ENCODE measurements around the gene MBOAT2.
"Not testable (repeated sequence)": the region's sequence is repeated elsewhere in the genome, so short reads cannot be mapped to it uniquely, and the experiment has no call there.

MBOAT2 gene

GRCh38 chr2:9003616-9004337 is at the start of gene MBOAT2:
Gene MBOAT2, minus strand, starts transcription at chr2:9003684. Its CDS starts 70 bp downstream, at chr2:9003614.
- no peak for DNase-seq

- DNase-seq, result no peak
Measured at GRCh38 chr2:9052821-9053533, 49.5 kb upstream of the MBOAT2 start.

- not testable (repeated sequence) for DNase-seq
Measured at GRCh38 chr2:9051451-9051850, 48.0 kb upstream of the MBOAT2 start.

GRCh38 chr2:9050122-9050809 is 46.8 kb upstream of the MBOAT2 start:
- no peak for DNase-seq

- DNase-seq, result no peak
Measured at GRCh38 chr2:9045595-9045994, 42.1 kb upstream of the MBOAT2 start.

GRCh38 chr2:9043491-9043890 is 40.0 kb upstream of the MBOAT2 start:
- not testable (repeated sequence) for DNase-seq

- DNase-seq, result no peak
Measured at GRCh38 chr2:9037166-9037565, 33.7 kb upstream of the MBOAT2 start.

GRCh38 chr2:9033385-9034168 is 30.1 kb upstream of the MBOAT2 start:
- DNase-seq, result no peak

- DNase-seq, result no peak
Measured at GRCh38 chr2:9032536-9033255, 29.2 kb upstream of the MBOAT2 start.

GRCh38 chr2:9032121-9032520 is 28.6 kb upstream of the MBOAT2 start:
- no peak for DNase-seq

- no peak for DNase-seq
Measured at GRCh38 chr2:9031246-9031645, 27.8 kb upstream of the MBOAT2 start.

- no peak for DNase-seq
Measured at GRCh38 chr2:9030841-9031240, 27.4 kb upstream of the MBOAT2 start.

GRCh38 chr2:9030190-9030589 is 26.7 kb upstream of the MBOAT2 start:
- no peak for DNase-seq

- no peak for DNase-seq
Measured at GRCh38 chr2:9029721-9030120, 26.2 kb upstream of the MBOAT2 start.

- no peak for DNase-seq
Measured at GRCh38 chr2:9027884-9028283, 24.4 kb upstream of the MBOAT2 start.

GRCh38 chr2:9025746-9026145 is 22.3 kb upstream of the MBOAT2 start:
- DNase-seq, result no peak

GRCh38 chr2:9024575-9024974 is 21.1 kb upstream of the MBOAT2 start:
- DNase-seq, result no peak

GRCh38 chr2:9021563-9022211 is 18.2 kb upstream of the MBOAT2 start:
- no peak for DNase-seq

GRCh38 chr2:9020267-9020666 is 16.8 kb upstream of the MBOAT2 start:
- DNase-seq, result no peak

- no peak for DNase-seq
Measured at GRCh38 chr2:9018534-9018933, 15.1 kb upstream of the MBOAT2 start.

- DNase-seq, result no peak
Measured at GRCh38 chr2:9018109-9018508, 14.6 kb upstream of the MBOAT2 start.

GRCh38 chr2:9017411-9017810 is 13.9 kb upstream of the MBOAT2 start:
- no peak for DNase-seq
